HepG2 (cell line): ENCODE measurements around the gene PYGO2. TPM values are rescaled to one million over a fixed set of nuclear protein-coding genes. Genes with fewer than 3 reads are reported as not detected.

Experiments
- CCDC6 ChIP-seq: sonication (generic); formaldehyde crosslinking; IDR thresholded peaks from 2 replicates; pipeline ENCODE4 v1.8.1; 2022; ENCODE audit warnings: mild to moderate bottlenecking, missing genetic modification reagents, moderate library complexity
- IRF2 ChIP-seq: IDR thresholded peaks from 2 replicates; pipeline ENCODE4 v1.6.1; 2018; ENCODE audit warnings: missing genetic modification reagents, missing compliant biosample characterization
- MAFK ChIP-seq, 2 experiments: IDR thresholded peaks in 1 of 2; conservative IDR thresholded peaks in 1 of 2; 2 replicates each; pipeline ENCODE4 v1.6.1; 2011; ENCODE audit warnings: improper control_type of control experiment in 2 of 2, low read length in 2 of 2
- MED1 ChIP-seq: sonication (generic); formaldehyde crosslinking; IDR thresholded peaks from 2 replicates; pipeline ENCODE4 v1.4.0; 2020; ENCODE audit warnings: missing genetic modification reagents
- MTA1 ChIP-seq: sonication (generic); formaldehyde crosslinking; IDR thresholded peaks from 2 replicates; pipeline ENCODE4 v1.4.0; 2020; ENCODE audit warnings: missing genetic modification reagents, mild to moderate bottlenecking, borderline replicate concordance
- NKX3-1 ChIP-seq: sonication (generic); formaldehyde crosslinking; IDR thresholded peaks from 2 replicates; pipeline ENCODE4 v1.5.0; 2020; ENCODE audit warnings: missing genetic modification reagents
- NR2C2 ChIP-seq: sonication (generic); formaldehyde crosslinking; IDR thresholded peaks from 2 replicates; pipeline ENCODE4 v1.4.0; 2020; ENCODE audit warnings: missing genetic modification reagents, mild to moderate bottlenecking, moderate library complexity, borderline replicate concordance
- SYNCRIP ChIP-seq: fragments of 200-400 bp; formaldehyde crosslinking; IDR thresholded peaks from 2 replicates; pipeline ENCODE4 v1.6.1; 2018; ENCODE audit warnings: mild to moderate bottlenecking, low read depth, low read length; ENCODE audit not compliant: insufficient read depth
- ZC3H13 ChIP-seq: sonication (generic); formaldehyde crosslinking; IDR thresholded peaks from 2 replicates; pipeline ENCODE4 v1.8.1; 2023; ENCODE audit warnings: mild to moderate bottlenecking, missing genetic modification reagents, moderate library complexity
- ZKSCAN1 ChIP-seq: fragments of 150-350 bp; IDR thresholded peaks from 2 replicates; pipeline ENCODE4 v1.6.1; 2014; ENCODE audit warnings: low read length
- ZNF619 ChIP-seq: sonication (generic); formaldehyde crosslinking; IDR thresholded peaks from 2 replicates; pipeline ENCODE4 v1.4.0; 2020; ENCODE audit warnings: mild to moderate bottlenecking, missing genetic modification reagents
- ZNF7 ChIP-seq: IDR thresholded peaks from 2 replicates; pipeline ENCODE4 v1.6.1; 2016; ENCODE audit warnings: missing biosample characterization, missing genetic modification reagents
- ZNF782 ChIP-seq: sonication (generic); formaldehyde crosslinking; IDR thresholded peaks from 2 replicates; pipeline ENCODE4 v1.4.0; 2020; ENCODE audit warnings: missing genetic modification reagents, mild to moderate bottlenecking, borderline replicate concordance
- polyA plus RNA-seq, 8 experiments: library from polyadenylated mRNA; depleted of rRNA in 3 of 8; stranded (reverse) in 7 of 8; unstranded in 1 of 8; fragments of >200 nt; fragmentation: Illumina TruSeq in 4 of 8; extraction: Trizol in 4 of 8; gene quantifications; 2 replicates each; pipeline versions ENCODE4 v1.2.1 to v1.2.3, GENCODE V29; 2011 to 2016; ENCODE audit warnings: low read depth in 4 of 8, missing spikeins in 1 of 8, mixed read lengths in 1 of 8; ENCODE audit not compliant: insufficient read depth in 1 of 8
- total RNA-seq, 5 experiments: library from RNA; depleted of rRNA; stranded (reverse); fragments of >200 nt; fragmentation: Illumina TruSeq; extraction: Trizol; gene quantifications; 2 replicates each; pipeline ENCODE4 v1.2.3, GENCODE V29; 2016; ENCODE audit warnings: low read depth in 1 of 5
- TF ChIP-seq, protein P1 (sequence below): sonication (generic); formaldehyde crosslinking; IDR thresholded peaks from 2 replicates; pipeline ENCODE4 v1.4.0; 2020; ENCODE audit warnings: mild to moderate bottlenecking, missing genetic modification reagents
- TF ChIP-seq, protein P2 (sequence below): sonication (generic); formaldehyde crosslinking; IDR thresholded peaks from 2 replicates; pipeline ENCODE4 v1.5.0; 2020; ENCODE audit warnings: mild to moderate bottlenecking, missing genetic modification reagents
- TF ChIP-seq, protein P3 (sequence below), 2 experiments: IDR thresholded peaks; 2 replicates each; pipeline ENCODE4 v1.6.1; 2011 to 2012; ENCODE audit warnings: low read length in 2 of 2, borderline replicate concordance in 1 of 2, low read depth in 1 of 2, mild to moderate bottlenecking in 1 of 2, moderate library complexity in 1 of 2
- TF ChIP-seq, protein P4 (sequence below): sonication (generic); formaldehyde crosslinking; IDR thresholded peaks from 2 replicates; pipeline ENCODE4 v1.4.0; 2020; ENCODE audit warnings: missing genetic modification reagents

The PYGO2 gene
- total and polyA plus RNA-seq, 2 of the 13 experiments (the other 11 are each of a cell fraction or from before 2014, with no cell fraction given): 20.3 to 21.8 TPM

DNA sequence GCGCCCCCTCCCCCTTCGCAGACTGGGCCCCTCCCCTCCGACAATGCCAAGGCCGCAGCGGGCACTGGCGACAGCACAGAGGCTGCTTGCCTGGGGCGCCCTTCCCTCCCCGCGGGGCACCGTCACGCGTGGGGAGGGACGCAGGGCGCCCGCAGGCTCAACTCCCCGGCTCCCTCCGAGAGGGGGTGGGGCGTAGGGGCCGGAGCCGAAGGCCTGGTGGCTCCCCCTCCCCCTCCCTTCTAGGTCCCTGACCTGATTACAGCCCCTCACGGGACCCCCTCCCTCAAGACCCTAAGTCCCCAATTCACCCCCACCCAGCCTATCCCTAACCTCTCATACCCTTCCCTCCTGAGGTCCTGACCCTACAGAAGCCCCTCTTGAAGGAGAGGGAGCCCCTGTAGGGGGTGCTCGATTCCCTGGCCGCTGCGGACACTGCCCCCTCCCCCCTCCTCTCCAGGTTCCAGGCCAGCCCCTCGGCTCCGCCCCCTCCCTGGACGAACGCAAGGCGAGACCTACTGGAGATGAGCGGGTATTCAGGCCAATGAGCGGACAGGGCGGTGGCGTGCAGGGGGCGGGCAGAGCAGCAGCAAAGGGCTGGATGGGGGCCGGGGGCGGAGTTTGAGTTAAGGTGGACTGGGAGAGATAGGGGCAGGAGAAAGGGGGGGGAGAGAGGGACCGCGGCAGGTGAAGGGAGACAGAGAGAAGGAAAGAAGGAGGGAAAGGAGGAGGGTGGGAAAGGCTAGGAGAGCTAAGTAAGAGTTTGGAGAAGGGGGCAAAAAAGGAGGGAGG is 40.3 kb upstream of the PYGO2 start (continued):
- TF ChIP-seq, protein P1, sequence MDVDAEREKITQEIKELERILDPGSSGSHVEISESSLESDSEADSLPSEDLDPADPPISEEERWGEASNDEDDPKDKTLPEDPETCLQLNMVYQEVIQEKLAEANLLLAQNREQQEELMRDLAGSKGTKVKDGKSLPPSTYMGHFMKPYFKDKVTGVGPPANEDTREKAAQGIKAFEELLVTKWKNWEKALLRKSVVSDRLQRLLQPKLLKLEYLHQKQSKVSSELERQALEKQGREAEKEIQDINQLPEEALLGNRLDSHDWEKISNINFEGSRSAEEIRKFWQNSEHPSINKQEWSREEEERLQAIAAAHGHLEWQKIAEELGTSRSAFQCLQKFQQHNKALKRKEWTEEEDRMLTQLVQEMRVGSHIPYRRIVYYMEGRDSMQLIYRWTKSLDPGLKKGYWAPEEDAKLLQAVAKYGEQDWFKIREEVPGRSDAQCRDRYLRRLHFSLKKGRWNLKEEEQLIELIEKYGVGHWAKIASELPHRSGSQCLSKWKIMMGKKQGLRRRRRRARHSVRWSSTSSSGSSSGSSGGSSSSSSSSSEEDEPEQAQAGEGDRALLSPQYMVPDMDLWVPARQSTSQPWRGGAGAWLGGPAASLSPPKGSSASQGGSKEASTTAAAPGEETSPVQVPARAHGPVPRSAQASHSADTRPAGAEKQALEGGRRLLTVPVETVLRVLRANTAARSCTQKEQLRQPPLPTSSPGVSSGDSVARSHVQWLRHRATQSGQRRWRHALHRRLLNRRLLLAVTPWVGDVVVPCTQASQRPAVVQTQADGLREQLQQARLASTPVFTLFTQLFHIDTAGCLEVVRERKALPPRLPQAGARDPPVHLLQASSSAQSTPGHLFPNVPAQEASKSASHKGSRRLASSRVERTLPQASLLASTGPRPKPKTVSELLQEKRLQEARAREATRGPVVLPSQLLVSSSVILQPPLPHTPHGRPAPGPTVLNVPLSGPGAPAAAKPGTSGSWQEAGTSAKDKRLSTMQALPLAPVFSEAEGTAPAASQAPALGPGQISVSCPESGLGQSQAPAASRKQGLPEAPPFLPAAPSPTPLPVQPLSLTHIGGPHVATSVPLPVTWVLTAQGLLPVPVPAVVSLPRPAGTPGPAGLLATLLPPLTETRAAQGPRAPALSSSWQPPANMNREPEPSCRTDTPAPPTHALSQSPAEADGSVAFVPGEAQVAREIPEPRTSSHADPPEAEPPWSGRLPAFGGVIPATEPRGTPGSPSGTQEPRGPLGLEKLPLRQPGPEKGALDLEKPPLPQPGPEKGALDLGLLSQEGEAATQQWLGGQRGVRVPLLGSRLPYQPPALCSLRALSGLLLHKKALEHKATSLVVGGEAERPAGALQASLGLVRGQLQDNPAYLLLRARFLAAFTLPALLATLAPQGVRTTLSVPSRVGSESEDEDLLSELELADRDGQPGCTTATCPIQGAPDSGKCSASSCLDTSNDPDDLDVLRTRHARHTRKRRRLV: no peak
- TF ChIP-seq ZNF7 (CRISPR knock-in tag): no peak
- no peak for TF ChIP-seq SYNCRIP
- TF ChIP-seq, protein P2, sequence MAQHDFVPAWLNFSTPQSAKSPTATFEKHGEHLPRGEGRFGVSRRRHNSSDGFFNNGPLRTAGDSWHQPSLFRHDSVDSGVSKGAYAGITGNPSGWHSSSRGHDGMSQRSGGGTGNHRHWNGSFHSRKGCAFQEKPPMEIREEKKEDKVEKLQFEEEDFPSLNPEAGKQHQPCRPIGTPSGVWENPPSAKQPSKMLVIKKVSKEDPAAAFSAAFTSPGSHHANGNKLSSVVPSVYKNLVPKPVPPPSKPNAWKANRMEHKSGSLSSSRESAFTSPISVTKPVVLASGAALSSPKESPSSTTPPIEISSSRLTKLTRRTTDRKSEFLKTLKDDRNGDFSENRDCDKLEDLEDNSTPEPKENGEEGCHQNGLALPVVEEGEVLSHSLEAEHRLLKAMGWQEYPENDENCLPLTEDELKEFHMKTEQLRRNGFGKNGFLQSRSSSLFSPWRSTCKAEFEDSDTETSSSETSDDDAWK: no peak
- TF ChIP-seq, protein P3, sequence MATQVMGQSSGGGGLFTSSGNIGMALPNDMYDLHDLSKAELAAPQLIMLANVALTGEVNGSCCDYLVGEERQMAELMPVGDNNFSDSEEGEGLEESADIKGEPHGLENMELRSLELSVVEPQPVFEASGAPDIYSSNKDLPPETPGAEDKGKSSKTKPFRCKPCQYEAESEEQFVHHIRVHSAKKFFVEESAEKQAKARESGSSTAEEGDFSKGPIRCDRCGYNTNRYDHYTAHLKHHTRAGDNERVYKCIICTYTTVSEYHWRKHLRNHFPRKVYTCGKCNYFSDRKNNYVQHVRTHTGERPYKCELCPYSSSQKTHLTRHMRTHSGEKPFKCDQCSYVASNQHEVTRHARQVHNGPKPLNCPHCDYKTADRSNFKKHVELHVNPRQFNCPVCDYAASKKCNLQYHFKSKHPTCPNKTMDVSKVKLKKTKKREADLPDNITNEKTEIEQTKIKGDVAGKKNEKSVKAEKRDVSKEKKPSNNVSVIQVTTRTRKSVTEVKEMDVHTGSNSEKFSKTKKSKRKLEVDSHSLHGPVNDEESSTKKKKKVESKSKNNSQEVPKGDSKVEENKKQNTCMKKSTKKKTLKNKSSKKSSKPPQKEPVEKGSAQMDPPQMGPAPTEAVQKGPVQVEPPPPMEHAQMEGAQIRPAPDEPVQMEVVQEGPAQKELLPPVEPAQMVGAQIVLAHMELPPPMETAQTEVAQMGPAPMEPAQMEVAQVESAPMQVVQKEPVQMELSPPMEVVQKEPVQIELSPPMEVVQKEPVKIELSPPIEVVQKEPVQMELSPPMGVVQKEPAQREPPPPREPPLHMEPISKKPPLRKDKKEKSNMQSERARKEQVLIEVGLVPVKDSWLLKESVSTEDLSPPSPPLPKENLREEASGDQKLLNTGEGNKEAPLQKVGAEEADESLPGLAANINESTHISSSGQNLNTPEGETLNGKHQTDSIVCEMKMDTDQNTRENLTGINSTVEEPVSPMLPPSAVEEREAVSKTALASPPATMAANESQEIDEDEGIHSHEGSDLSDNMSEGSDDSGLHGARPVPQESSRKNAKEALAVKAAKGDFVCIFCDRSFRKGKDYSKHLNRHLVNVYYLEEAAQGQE (IDR thresholded peaks at IDR 0.05; ENCODE audit: borderline replicate concordance in 1 of 2, low read depth in 1 of 2, low read length in 2 of 2): no peak
- TF ChIP-seq MTA1 (CRISPR knock-in tag): 0 out of 2 replicates have a peak, but pooled peaks have one; percentile 6
- no peak for TF ChIP-seq ZNF782 (CRISPR knock-in tag)
- TF ChIP-seq NKX3-1 (CRISPR knock-in tag): no peak
- no peak for TF ChIP-seq CCDC6 (CRISPR knock-in tag)
- TF ChIP-seq ZKSCAN1: no peak
- TF ChIP-seq, protein P4, sequence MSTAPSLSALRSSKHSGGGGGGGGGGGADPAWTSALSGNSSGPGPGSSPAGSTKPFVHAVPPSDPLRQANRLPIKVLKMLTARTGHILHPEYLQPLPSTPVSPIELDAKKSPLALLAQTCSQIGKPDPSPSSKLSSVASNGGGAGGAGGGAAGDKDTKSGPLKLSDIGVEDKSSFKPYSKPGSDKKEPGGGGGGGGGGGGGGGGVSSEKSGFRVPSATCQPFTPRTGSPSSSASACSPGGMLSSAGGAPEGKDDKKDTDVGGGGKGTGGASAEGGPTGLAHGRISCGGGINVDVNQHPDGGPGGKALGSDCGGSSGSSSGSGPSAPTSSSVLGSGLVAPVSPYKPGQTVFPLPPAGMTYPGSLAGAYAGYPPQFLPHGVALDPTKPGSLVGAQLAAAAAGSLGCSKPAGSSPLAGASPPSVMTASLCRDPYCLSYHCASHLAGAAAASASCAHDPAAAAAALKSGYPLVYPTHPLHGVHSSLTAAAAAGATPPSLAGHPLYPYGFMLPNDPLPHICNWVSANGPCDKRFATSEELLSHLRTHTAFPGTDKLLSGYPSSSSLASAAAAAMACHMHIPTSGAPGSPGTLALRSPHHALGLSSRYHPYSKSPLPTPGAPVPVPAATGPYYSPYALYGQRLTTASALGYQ (CRISPR knock-in tag): no peak
- TF ChIP-seq IRF2 (CRISPR knock-in tag): no peak
- TF ChIP-seq MED1 (CRISPR knock-in tag): no peak
- no peak for TF ChIP-seq NR2C2 (CRISPR knock-in tag)
- no peak for TF ChIP-seq ZC3H13
- TF ChIP-seq ZNF619: no peak
- TF ChIP-seq MAFK (conservative IDR thresholded peaks at IDR 0.05 in 1 of 2, IDR thresholded peaks at IDR 0.05 in 1 of 2; ENCODE audit: low read length in 2 of 2): no peak
